HG02973 (cell line): ENCODE results near the gene EMC1.
"Not testable (repeated sequence)": the region's sequence is repeated elsewhere in the genome, so short reads cannot be mapped to it uniquely, and the experiment has no call there.

Experiments
- ATAC-seq: cut with Tn5 transposase; IDR thresholded peaks from one replicate; pipeline ENCODE4 v1.9.1; 2021; ENCODE audit warnings: moderate library complexity; ENCODE audit not compliant: unreplicated experiment

The EMC1 gene

DNA sequence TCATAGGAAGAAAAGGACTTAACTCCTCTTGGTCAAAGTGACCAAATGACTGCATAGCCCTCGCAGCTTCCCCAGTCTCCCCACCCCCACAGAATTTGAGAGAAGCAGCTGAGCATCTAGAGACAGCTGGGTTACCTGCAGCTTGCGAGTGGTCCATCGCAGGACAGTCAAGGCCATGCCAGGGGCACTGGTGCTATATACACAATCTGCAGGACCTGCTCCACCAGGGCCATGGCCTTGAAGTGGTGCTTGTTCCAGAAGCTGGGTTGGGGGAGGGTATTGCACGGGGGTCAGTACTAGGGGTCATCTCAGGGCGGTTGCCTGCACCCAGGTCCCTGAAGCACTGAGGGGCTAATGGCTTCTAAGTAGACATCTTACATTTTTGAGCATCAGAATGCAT, 10.7 kb upstream of the EMC1 start:
- no peak for ATAC-seq

DNA sequence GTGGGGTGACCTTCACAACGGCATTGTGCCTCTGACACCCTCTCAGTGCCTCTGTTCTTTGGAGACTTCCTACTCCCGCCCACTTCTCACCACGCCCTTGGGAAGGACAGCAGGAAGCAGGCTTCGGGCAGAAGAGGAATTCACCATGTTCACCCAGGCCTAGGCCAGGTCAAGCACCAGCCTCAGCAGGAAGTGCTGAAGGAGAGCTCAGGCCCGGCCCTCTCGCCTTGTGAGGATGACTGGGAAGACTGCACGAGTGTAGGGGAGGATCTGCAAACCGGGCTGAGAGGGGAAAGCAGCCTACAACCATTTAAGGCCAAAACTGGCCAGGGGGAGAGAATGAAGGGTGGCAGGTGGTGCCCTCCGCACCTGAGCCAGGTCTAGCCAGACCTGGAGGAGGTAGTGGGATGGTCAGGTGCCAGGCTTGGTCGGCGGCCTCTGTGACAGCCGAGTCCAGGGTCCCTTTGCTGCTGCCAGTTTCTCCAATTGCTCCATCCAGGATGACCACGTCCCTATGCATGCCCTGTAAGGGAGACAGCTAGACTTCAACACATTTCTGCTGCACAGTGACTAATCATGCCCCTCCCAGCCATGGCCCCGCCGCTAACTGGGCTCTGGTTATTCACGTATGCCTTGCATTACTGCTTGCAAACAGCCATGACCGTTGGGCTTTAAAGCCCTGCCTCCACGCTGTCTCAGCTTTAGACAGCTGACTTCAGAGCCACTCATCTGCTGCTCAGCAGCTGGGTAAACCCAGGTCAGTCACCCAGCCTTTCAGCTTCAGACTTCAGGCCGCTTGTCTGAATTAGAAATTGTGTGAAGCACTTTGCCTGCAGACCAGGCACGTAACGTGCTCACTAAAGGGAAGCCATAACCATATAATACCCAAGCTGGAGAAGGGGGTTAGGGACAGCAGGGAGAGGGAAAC, 9.2 kb upstream of the EMC1 start:
- ATAC-seq, result no peak

DNA sequence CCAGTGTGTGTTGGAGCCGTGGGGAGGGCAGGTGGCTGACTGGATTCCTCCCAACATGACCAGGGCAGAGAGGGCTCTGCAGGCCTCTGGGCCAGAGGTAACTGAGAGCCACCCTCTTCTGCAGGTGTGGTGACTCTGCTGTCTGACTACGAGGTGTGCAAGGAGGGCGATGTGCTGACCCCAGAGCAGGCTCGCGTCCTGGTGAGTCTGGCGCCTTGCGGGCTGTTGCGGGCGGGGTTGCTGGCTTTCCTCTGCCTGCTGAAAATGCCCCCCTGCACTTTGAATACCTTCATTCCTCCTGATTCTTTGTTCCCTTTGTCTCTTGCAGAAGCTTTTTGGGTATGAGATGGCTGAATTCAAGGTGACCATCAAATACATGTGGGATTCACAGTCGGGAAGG, 7.0 kb upstream of the EMC1 start:
- no peak for ATAC-seq

DNA sequence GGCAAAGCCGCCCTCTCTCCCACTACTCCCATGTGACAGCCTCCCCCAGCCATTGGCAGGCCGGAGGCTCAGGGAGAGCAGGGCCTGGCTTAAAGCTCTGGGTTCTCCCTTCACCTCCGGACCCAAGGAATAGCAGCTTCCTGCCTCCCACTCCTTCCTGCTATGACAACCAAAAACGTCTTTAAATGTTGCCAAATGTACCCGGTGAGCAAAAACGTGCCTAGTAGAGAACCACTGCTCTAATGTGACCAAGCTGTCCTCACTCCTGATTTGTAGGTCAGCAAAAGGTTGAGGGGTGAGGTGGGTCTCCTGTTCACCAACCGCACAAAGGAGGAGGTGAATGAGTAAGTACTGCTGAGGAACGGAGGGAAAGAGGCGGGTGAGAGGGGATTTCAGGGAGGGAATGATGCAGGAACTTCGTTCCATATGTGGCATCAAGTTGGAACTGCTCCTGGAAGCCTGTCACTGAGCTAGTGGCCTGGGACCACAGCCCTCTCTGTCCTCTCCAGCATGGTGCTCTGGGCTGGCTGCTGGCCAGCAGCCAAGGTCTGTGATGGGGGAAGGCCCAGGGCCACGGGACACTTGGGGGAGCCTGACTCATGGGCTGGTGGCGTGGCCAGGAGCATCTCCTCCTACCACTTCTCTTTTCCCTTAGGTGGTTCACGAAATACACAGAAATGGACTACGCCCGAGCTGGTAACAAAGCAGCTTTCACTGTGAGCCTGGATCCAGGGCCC, 6.0 kb upstream of the EMC1 start:
- no peak for ATAC-seq

DNA sequence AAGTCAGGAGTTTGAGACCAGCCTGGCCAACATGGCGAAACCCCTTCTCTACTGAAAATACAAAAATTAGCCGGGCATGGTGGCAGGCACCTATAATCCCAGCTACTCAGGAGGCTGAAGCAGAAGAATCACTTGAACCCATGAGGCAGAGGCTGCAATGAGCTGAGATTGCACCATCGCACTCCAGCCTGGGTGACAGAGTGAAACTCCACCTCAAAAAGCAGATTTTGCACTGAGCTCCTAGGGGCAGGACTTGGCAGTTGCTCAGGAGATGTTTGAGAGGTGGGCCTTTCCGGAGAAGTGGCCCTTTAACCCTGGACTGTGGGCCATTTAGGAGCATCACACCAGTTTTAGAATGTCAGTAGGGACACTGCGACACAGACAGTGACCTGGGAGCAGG, 5.0 kb upstream of the EMC1 start:
- not testable (repeated sequence) for ATAC-seq

DNA sequence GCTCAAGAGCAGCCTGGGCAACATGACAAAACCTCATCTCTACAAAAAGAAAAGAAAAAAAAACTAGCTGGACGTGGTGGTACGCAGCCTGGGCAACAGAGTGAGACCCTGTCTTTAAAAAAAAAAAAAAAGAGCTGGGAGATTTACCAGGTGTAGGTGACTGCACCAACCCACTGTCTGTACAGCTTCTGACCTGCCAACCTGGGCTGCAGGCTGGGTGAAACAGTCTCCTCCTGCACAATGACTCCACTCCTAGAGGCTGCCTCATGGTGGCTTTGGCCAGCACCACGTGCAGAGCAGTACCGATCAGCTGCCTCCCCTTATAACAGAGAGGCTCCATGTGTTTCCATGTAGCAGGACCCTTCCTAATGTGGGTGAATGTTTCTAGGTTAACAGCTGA, 4.0 kb upstream of the EMC1 start:
- ATAC-seq, result no peak

DNA sequence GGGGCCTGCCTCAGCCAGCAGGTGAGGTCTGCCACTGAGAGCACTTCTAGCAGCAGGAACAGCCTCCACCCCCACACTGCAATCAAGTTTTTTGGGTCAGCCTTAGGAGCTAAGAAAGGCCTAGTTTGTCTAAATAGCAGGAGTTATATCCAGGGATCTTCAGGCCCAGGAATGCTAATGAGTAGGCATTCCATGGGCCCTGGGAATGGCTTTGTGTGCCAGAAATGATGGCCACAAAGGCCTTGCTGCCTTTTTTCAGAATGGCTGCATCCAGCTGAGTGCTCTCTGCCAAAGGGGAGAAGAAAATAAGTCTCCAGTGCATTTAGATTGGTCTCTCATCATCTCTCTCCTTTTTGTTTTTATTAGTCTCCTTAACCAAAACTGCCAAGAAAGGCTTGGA, 3.1 kb upstream of the EMC1 start:
- no peak for ATAC-seq

DNA sequence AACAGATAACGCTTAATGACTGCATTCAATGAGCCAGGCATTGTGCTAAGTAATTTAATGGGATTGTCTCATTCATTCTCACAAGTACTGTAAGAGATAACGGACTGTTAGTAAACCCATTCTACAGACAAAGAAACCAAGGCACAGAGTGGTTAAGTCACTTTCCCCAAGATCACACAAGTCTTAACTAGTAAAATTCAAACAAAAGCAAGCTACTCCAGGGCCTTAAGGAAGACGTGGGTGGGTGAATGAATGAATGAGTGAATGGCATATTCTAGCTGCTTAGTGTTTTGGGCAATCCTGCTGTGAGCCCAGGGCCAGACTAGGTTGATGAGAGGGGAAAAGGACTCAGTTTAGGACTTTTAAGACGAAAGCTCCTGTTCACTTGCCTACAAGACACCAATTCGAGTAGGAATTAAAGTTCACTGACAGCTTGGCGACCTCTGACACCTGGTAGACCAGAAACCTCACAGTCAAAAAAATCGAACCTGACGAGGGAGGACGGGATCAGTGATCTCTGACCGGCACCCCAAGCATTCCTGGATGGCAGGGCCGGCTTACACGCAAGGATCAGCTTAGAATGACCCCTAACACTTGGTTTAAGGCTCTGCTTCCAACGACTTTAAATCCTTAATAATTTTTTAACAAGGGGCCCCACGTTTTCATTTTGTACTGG, 557 bp downstream of the EMC1 start:
- no peak for ATAC-seq

DNA sequence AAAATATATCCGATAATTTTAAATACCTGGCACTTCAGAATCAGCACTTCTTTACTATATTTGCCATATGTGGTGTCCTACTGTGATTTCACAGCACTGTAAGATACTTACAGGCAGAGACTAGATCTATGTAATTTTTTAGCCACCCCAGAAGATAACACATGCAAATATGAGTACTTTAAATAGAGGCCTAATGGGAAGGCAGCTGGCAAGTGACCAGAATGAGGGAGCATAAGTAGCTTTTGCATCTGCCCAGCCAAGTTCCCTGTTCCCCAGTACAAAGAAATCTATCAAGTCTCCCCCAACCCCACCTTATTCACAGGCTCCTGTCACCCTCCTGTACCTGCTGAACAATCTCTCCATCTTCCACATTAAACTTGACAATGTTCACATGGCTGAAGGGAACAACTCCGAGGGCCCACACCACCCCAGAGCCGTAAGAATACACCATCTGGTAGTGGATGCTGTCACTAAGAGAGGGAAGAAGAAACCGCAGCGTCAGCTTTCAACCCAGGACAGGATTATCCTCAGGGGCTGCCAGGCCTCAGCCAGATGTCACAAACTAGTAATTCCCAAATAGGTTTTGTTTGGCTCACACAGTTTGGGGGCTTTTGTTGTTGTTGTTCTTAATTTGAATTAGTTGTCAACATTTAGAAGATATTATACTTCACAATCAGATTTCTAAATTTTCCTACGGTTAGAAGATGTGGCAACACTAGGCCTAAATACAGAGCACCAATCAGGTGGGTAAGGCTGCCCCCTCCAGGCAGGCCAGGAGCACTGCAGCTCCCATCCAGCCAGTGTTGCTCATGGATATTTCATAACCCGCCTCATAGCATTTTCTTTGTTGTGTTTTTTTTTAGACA, 10.4 kb downstream of the EMC1 start:
- no peak for ATAC-seq

DNA sequence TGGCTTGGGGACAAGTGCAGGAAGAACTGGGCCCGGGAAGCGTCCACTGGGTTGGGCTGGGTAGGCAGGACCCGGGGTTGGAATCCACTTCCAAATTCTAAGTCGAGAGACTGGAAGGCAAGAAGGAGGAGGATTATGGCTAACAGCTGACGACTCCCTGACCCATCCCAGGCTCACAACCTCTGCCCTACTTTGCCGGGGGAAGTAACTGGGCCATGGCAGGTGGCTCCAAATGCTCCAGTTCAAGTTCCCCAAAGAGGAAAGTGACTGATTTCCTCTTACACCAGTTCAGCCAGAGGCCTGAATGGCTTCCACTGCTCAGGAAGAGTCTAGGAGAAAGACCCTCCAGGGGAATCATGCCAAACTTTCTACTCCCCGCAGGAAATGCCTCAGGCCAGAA, 11.4 kb downstream of the EMC1 start:
- ATAC-seq, result no peak

DNA sequence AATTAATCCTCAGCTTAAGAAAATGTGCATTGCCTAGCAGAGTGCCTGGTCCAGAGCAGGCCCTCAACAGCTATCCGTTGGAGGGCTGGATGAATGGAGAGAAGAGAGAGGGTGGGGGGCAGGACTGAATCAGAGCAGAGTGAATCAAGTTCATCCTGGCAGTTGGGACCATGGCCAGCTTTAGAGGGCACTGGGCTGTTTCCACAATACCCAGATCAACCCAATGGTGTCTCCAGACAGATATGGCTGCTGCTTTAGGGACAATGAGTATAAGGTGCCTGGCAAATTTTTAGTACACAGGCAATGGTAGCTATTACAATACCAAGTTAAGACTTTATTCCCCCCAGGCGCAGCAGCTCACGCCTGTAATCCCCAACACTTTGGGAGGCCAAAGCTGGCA, 17.1 kb downstream of the EMC1 start:
- ATAC-seq, result no peak

DNA sequence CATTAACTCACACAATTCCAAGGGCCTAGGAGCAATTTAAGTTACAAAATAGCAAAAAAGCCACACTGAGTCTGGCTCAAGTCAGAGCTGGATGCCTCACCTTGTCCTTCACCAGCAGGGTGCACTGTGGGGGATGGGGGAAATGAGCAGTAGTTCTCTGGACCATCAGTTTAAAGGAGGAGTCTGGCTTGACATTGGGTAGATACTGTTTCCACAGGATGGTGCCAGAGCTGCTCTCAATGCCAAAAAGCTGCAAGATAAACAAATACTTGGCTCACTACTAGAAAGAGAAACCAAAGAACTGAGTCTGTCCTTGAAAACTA, 18.8 kb downstream of the EMC1 start:
- no peak for ATAC-seq

DNA sequence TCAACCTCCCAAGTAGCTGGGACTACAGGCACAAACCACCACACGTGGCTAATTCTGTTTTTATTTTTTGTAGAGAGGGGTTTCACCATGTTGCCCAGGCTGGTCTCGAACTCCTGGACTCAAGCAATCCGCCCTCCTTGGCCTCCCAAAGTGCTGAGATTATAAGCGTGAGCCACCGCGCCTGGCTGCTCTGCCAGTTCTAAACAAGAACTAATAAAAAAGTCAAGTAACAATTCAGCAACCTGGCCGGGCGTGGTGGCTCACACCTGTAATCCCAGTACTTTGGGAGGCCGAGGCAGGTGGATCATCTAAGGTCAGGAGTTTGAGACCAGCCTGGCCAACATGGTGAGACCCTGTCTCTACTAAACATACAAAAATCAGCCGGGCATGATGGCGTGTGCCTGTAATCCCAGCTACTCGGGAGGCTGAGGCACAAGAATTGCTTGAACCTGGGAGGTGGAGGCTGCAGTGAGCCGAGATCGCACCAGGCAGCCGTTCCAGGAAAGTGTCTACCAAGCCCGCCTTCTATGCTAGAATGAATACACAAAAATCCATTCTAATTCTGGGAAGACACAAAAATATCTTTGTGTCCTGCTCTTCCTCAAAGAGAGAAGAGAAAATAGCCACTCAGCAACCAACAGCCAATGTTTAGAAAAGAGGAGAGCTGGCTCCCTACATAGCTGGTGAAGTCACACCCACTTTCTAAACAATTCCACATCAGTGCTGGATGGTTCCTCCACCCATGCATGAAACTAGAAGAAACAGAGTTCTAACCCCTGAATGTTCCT, 19.4 kb downstream of the EMC1 start:
- not testable (repeated sequence) for ATAC-seq

DNA sequence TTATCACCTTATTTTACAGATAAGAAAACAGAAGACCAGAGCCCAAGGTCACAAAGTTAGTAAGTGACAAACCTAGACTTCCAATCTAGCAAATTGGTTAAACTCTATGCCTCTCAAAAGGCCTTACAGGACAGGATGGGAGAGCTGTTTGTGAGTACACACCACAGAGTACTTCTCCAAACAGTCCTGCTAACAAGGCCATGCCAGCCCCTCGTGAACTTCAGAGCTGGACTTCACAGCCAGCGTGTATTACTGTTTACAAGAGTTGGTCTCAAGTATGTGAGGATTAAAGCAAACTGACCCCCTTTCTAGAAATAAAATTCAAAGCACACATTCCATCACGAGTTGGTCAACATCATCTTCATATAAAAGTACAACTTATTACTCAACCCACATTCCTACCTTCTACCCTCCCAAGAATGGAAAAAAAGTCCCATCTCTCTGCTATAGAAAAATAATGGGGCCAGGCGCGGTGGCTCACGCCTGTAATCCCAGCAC, 21.4 kb downstream of the EMC1 start:
- ATAC-seq, result no peak

DNA sequence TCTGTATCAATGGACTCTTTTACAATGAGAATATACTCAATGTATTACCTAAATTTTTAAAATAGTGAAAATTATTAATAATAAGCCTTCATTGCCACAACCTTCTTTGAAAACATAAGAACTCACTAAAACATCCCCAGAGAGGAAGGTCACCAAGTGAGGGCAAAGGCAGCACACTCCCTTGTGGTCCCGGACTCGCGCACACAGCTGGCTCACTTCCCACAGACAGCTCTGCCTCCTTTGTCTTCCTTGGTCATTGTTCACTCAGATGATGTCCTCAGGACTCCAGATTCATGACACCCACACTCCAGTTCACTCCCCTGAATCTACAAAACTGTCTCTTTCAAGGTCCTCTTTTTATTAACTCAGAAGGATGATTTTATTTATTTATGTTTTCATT, 22.1 kb downstream of the EMC1 start:
- ATAC-seq, result no peak

DNA sequence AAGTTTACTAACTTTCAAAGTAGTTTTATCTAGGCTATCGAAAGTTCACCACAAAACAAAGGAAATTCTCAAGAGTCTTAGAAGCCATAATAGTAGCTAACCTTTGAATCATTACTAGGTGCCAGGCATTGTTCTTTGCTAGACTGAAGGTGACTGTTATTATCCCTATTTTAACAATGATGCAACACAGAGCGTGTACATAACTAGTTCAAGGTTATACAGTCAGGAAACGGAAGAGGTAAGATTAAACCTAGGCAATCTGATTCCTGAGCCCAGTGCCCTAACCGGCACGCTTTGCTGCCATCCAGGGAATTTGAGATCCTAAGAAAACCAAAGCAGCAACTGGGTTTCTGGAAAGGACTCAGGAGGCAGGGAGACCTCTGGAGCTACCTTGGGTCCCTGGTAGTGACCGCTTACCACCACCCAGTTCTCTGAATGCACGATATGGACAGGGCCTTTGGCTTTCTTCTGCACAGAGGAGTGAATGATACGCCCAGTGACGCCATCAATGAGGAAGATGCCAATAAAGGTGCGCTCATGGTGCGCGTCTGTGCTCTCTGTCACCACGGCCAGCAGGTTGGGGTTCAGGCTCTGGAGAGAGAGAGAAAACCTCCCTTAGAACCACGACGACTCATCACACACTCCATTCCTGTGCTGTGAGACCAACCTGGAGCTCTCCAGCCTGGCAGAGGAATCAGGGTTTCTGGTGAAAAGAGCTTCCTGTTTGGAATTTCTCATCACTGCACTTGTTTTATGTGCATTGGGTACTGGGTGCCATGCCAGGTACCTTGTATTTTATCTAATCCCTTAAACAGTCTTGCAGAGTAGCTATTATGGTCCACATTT, 28.1 kb downstream of the EMC1 start:
- ATAC-seq, result no peak

DNA sequence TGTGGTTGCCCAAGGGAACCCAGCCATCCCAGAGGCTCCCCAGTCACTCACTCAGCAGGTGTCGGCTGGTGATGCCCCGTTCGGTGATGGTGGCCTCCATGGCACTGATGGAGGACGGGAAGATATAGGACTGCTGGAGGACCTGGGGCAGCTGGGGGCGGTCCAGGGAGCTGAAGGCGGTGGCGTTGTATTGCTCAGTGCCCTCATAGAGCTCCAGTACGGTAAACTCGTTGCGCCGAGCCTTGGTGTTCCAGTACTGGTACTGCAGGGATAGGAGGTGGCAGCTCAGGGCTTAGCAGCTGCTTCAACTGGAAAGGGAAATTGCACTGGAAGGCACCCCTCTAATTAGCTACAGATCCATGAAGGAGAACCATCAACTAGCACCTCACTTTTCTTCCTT, 28.8 kb downstream of the EMC1 start:
- ATAC-seq, result no peak

DNA sequence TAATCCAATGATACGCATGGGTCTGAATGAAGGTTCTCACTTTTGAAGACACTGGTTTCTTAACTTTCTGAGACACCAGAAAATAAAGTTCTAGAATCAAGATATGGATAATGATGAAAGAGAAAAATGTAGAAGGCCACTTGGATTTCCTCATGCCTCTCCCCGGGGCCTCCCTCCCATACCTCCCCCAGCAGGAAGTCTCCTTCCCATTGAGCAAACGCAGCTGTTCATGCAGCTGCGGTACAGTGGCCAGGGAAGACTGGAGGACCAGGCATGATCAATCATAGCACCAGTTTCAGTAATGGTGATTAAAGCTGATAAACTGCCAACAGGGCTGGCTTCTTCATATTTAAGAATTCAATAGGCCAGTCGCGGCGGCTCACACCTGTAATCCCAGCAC, 30.3 kb downstream of the EMC1 start:
- ATAC-seq, result no peak
